Gastroesophageal sphincter (tissue), 4 donors: ENCODE data around the gene MAOA. TPM values are rescaled to one million over a fixed set of nuclear protein-coding genes. Genes with fewer than 3 reads are reported as not detected.

Source experiments
- ATAC-seq: fragments of 150-250 bp; one replicate; pipeline ENCODE4 v1.9.1; 2016; ENCODE audit warnings: mild to moderate bottlenecking, moderate library complexity
- H3K27ac ChIP-seq, 4 donors: fragments of 200-600 bp; sonication (generic) in 3 of 4; 1 replicate in 3 of 4; 2 replicates in 1 of 4; pipeline ENCODE4 v1.5.1; 2016 to 2019
- H3K27me3 ChIP-seq: fragments of 200-600 bp; sonication (generic); one replicate; pipeline ENCODE4 v1.5.1; 2019
- H3K36me3 ChIP-seq, 2 donors: fragments of 200-600 bp; sonication (generic); one replicate each; pipeline ENCODE4 v1.5.1; 2019; ENCODE audit warnings: control low read depth in 1 of 2
- H3K4me1 ChIP-seq, 3 donors: fragments of 200-600 bp; sonication (generic); 1 replicate in 2 of 3; 2 replicates in 1 of 3; pipeline ENCODE4 v1.5.1; 2016 to 2019; ENCODE audit warnings: control low read depth in 2 of 3
- H3K4me3 ChIP-seq, 2 donors: fragments of 200-600 bp; sonication (generic); one replicate each; pipeline ENCODE4 v1.5.1; 2019; ENCODE audit warnings: mild to moderate bottlenecking in 1 of 2, moderate library complexity in 1 of 2
- H3K9me3 ChIP-seq, 3 donors: fragments of 200-600 bp; sonication (generic); one replicate each; pipeline ENCODE4 v1.5.1; 2017 to 2019; ENCODE audit warnings: control low read depth in 2 of 3
- CTCF ChIP-seq, 4 experiments: fragments of 200-600 bp in 2 of 4; fragments of 450-650 bp in 2 of 4; sonication (generic) in 1 of 4; IDR thresholded peaks; one replicate each; pipeline ENCODE4 v1.5.1; 2017 to 2019; ENCODE audit warnings: antibody characterized with exemption in 4 of 4, mild to moderate bottlenecking in 2 of 4, moderate library complexity in 2 of 4
- EP300 ChIP-seq: sonication (generic); formaldehyde crosslinking; IDR thresholded peaks from one replicate; pipeline ENCODE4 v1.6.1; 2017; ENCODE audit warnings: antibody characterized with exemption, mild to moderate bottlenecking
- POLR2A ChIP-seq, 2 donors: fragments of 450-650 bp; IDR thresholded peaks; one replicate each; pipeline ENCODE4 v1.6.1; 2017; ENCODE audit warnings: antibody characterized with exemption in 2 of 2, mild to moderate bottlenecking in 2 of 2, moderate library complexity in 1 of 2
- POLR2AphosphoS5 ChIP-seq: sonication (generic); formaldehyde crosslinking; IDR thresholded peaks from one replicate; pipeline ENCODE4 v1.6.1; 2017; ENCODE audit warnings: antibody characterized with exemption
- WGBS, 2 donors: methylation state at CpG; one replicate each; pipeline ENCODE4 v1.1.5; 2018; ENCODE audit warnings: low coverage in 1 of 2; 5-methylcytosine and 5-hydroxymethylcytosine counted together
- total RNA-seq, 4 donors: library from RNA; depleted of rRNA; stranded (reverse); fragments of >200 nt; gene quantifications; one replicate each; pipeline ENCODE4 v1.1.0, GENCODE V29; 2016

MAOA gene
- total RNA-seq, 4 donors from 2014 or later: 306 to 750 (median 329) TPM

- peak; percentile 67 for ATAC-seq
- no peak overlapping the region for H3K4me3 ChIP-seq
- H3K36me3 ChIP-seq: peaks cover 0 to 66% of the 10 kb centered on the region in 2 donors
- peak overlapping the region in 3 of 4 donors; percentile 39 to 56 (median 45) for H3K27ac ChIP-seq
- TF ChIP-seq POLR2AphosphoS5: peak; percentile 13
- no peak for TF ChIP-seq EP300
- no peak for TF ChIP-seq CTCF (IDR thresholded peaks at IDR 0.05)
- no peak for TF ChIP-seq POLR2A (IDR thresholded peaks at IDR 0.05)
- peaks cover 0 to 30% (median 0%) of the 10 kb centered on the region in 3 donors for H3K4me1 ChIP-seq
- H3K27me3 ChIP-seq: no peaks in the 10 kb centered on the region
- H3K9me3 ChIP-seq: no peaks in the 10 kb centered on the region
- 37 to 57% methylated on average over 5 to 6 of the region's 7 CpGs for WGBS, 2 donors
Measured at GRCh38 chrX:43741843-43742573, 85.9 kb downstream of the MAOA start.

DNA sequence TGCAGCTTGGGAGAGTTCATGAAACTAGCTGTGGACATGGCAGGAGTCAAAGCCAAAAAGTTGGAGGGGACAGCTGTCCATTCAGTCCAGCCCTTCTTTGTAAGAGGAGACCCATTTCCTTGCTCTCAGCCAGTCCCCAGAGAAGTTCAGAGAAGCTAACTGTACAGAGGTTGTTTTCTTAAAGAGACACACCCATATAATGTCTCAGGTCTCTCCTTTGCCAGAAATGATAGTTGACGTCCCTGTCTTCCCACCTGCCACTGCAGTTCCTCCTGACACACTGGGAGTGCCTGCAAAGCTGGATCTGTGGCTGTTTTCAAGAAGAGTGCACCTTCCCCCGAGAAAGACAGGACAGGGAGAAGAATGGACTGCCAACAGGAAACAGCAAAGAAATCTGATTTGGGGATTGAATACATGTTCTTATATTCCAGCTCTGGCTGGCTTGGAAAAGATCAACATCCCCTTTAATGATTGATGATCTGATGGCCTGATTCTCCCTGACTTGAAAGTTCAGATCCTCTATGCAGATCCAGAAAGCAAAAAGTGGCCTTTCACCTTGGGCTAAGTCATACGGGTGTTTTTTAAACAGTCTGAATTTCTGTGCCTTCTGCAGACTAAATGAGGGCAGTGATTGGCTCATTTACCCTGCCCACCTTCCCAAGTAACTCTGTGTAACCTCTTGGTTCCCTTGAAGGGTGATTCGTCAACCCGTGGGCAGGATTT is 87.2 kb downstream of the MAOA start:
- no peak for TF ChIP-seq EP300
- TF ChIP-seq POLR2AphosphoS5: no peak
- TF ChIP-seq CTCF (IDR thresholded peaks at IDR 0.05): no peak
- no peak for TF ChIP-seq POLR2A (IDR thresholded peaks at IDR 0.05)
- no peak for ATAC-seq
- Histone ChIP-seq H3K9me3 (no peaks in the 10 kb centered on the region), H3K27me3 (no peaks in the 10 kb centered on the region), H3K27ac (peak overlapping the region in 3 of 4 donors; percentile 39 to 56 (median 45)), H3K4me3 (no peak overlapping the region), H3K4me1 (peaks cover 0 to 30% (median 0%) of the 10 kb centered on the region in 3 donors), H3K36me3 (peaks cover 0 to 56% of the 10 kb centered on the region in 2 donors)
- WGBS, 2 donors: 0 to 29% methylated on average over 1 to 2 of the region's 5 CpGs

GRCh38 chrX:43744284-43744683 is 88.2 kb downstream of the MAOA start:
- H3K36me3 ChIP-seq: peaks cover 0 to 48% of the 10 kb centered on the region in 2 donors
- ATAC-seq: no peak
- no peaks in the 10 kb centered on the region for H3K27me3 ChIP-seq
- TF ChIP-seq POLR2A (IDR thresholded peaks at IDR 0.05) (no peak), CTCF (IDR thresholded peaks at IDR 0.05) (no peak), POLR2AphosphoS5 (no peak)
- H3K27ac ChIP-seq: no peak overlapping the region
- H3K4me3 ChIP-seq: no peak overlapping the region
- no peaks in the 10 kb centered on the region for H3K9me3 ChIP-seq
- 100% methylated on average over 1 to 2 of the region's 3 CpGs for WGBS, 2 donors
- H3K4me1 ChIP-seq: peaks cover 0 to 35% (median 0%) of the 10 kb centered on the region in 3 donors

DNA sequence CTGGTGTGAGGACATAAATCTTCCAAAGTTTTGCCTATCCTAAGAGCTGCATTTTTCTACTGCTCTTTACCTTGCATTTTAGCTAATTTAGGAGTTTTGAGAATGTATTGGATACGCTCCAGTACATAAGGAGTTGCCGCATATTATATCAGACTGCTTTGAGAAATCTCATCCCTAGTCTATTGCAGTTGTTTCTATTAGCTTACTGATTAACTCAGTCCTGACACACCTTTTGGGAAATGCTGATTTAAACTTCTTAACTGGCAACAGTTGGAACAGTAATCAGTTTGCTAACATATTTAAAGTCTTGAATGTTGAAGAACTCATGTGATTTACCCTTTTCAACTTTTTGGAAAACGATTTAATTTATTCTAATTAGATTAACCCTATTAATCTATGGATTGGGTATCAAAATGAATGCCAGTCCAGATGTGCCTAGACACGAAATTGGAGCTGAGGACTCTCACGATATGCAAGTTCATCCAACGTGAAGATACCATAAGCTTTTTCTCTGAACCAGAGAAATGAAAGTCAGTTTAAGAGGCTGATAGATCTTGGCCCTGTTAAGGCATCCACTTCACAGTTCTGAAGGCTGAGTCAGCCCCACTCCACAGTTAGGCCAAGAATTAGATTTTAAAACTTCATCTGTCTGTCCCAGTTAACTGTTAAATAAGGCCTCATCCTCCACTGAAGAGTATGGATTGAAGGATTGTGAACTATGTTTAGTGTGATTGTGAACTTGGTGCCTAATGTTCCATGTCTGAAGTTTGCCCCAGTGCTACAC is 90.0 kb downstream of the MAOA start:
- H3K4me1 ChIP-seq: peaks cover 0 to 37% (median 0%) of the 10 kb centered on the region in 3 donors
- H3K27ac ChIP-seq: peak overlapping the region in 1 of 4 donors; percentile 23
- H3K36me3 ChIP-seq: peaks cover 0 to 43% of the 10 kb centered on the region in 2 donors
- no peaks in the 10 kb centered on the region for H3K9me3 ChIP-seq
- H3K27me3 ChIP-seq: no peaks in the 10 kb centered on the region
- no peak overlapping the region for H3K4me3 ChIP-seq
- ATAC-seq: no peak
- WGBS, 2 donors: 40 to 52% methylated on average over 2 to 5 of the region's 6 CpGs
- TF ChIP-seq EP300 (no peak), CTCF (IDR thresholded peaks at IDR 0.05) (no peak), POLR2AphosphoS5 (no peak), POLR2A (IDR thresholded peaks at IDR 0.05) (no peak)
